ENCODE measurements around the gene PHLDA1. TPM values are rescaled to one million over a fixed set of nuclear protein-coding genes. Genes with fewer than 3 reads are reported as not detected.
"Not testable (repeated sequence)": the region's sequence is repeated elsewhere in the genome, so short reads cannot be mapped to it uniquely, and the experiment has no call there.

Gene PHLDA1
- total RNA-seq, 2 experiments from 2014 or later, result 0.44 to 2.1 TPM

DNA sequence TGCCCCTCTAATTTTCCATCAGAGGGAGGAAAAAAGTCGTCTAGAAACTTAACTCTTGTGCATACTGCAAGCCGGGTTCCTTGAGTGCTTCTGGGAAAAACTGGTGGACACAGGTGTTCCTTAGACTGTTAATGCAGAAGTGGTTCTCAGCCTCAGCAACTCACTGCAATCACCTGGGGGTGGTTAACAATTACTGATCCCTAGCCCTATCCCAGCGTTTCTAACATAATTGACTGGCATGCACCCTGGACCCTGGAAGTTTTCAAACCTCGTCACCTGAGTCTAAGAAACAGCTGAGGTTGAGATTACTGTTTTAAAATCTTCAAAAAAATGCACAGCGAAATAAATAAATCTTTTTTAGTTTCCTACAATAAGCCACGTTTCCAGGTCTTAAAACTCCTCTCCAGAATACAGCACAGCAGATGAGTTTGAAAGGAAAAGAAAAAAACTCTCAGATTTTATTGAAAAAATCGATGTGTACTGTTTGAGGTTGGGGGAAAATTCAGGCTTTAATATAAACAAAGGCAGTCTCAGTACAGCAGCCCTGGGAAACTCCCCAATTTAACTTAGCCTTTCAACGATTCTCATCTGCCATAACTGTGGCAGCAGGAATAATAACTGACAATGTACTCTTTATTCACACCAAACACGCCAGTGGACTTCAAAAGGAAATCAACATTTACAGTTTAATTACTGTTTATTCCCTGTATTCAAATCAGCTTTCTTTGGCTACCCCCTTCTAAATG, 45.4 kb downstream of the PHLDA1 start:
- intact Hi-C loops (cut with micrococcal nuclease; ENCODE audit: unreplicated experiment), result no loop called here
- H4K20me1 ChIP-seq (ENCODE audit: insufficient read depth, low read length), result no peaks in the 10 kb centered on the region
- ChIA-PET POLR2A (interaction anchor here (0.6 to 1.4 kb wide), 5 partner anchors 10 to 391 kb away, joined by 3 to 4 read pairs (median 3); no protein-coding TSS in a partner anchor), CTCF (ENCODE audit: unreplicated experiment) (no interaction called here)
- no peaks in the 10 kb centered on the region for H3K36me3 ChIP-seq (ENCODE audit: insufficient read depth, low read length)
- H3K9me2 ChIP-seq (ENCODE audit: insufficient read depth, low read length), result no peaks in the 10 kb centered on the region
- H3K27ac ChIP-seq (ENCODE audit: low read depth, low read length, poor library complexity, severe bottlenecking), result no peak overlapping the region
- DNase-seq (ENCODE audit: low spot score), result peak; percentile 32
- peak overlapping the region; percentile 65; the same call in 1 of the 2 replicates for H2AFZ ChIP-seq (ENCODE audit: low read length)
- peak overlapping the region; percentile 32; the same call in 1 of the 2 replicates for H3K4me2 ChIP-seq (ENCODE audit: low read length)
- TF ChIP-seq EZH2phosphoT487 (IDR thresholded peaks at IDR 0.05; ENCODE audit: borderline replicate concordance, low read depth, low read length), result no peak
- TF ChIP-seq, protein P1, sequence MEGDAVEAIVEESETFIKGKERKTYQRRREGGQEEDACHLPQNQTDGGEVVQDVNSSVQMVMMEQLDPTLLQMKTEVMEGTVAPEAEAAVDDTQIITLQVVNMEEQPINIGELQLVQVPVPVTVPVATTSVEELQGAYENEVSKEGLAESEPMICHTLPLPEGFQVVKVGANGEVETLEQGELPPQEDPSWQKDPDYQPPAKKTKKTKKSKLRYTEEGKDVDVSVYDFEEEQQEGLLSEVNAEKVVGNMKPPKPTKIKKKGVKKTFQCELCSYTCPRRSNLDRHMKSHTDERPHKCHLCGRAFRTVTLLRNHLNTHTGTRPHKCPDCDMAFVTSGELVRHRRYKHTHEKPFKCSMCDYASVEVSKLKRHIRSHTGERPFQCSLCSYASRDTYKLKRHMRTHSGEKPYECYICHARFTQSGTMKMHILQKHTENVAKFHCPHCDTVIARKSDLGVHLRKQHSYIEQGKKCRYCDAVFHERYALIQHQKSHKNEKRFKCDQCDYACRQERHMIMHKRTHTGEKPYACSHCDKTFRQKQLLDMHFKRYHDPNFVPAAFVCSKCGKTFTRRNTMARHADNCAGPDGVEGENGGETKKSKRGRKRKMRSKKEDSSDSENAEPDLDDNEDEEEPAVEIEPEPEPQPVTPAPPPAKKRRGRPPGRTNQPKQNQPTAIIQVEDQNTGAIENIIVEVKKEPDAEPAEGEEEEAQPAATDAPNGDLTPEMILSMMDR (conservative IDR thresholded peaks at IDR 0.05; ENCODE audit: low read length), result no peak
- peaks cover 24% of the 10 kb centered on the region for H3K4me1 ChIP-seq (ENCODE audit: insufficient read depth, low read length, poor library complexity, severe bottlenecking)
- H3K79me2 ChIP-seq (ENCODE audit: insufficient read depth, low read depth, low read length), result no peaks in the 10 kb centered on the region
- BruUV-seq (replicated peaks), result no TSS peak
- H3K9me3 ChIP-seq (ENCODE audit: low read length), result no peaks in the 10 kb centered on the region
- H3K4me3 ChIP-seq (ENCODE audit: low read depth, low read length, poor library complexity, severe bottlenecking), result no peak overlapping the region

DNA sequence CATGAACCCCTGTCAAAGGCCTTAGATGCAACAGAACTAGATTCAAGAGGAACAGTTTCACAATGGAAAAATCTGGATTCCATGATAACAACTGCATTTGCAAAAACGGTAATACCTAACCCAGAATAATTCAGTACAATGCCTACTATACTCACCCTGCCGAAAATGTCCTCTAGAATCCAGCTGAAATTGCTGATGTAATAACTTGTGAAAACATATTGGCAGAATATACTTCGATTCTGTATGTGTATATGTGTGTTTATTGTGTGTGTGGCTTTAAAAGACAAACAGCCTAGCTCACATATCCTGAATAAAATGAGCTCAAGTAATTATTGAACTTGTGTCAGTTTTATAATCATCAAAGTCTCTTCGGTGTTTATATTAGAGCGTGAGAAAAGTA, 46.0 kb downstream of the PHLDA1 start:
- DNase-seq (ENCODE audit: low spot score), result no peak
- no peaks in the 10 kb centered on the region for H3K36me3 ChIP-seq (ENCODE audit: insufficient read depth, low read length)
- no peak overlapping the region for H3K4me3 ChIP-seq (ENCODE audit: low read depth, low read length, poor library complexity, severe bottlenecking)
- H3K27ac ChIP-seq (ENCODE audit: low read depth, low read length, poor library complexity, severe bottlenecking), result no peak overlapping the region
- H2AFZ ChIP-seq (ENCODE audit: low read length), result peak overlapping the region; percentile 65; the same call in 1 of the 2 replicates
- H3K4me1 ChIP-seq (ENCODE audit: insufficient read depth, low read length, poor library complexity, severe bottlenecking), result peaks cover 24% of the 10 kb centered on the region
- H3K79me2 ChIP-seq (ENCODE audit: insufficient read depth, low read depth, low read length), result no peaks in the 10 kb centered on the region
- H4K20me1 ChIP-seq (ENCODE audit: insufficient read depth, low read length), result no peaks in the 10 kb centered on the region
- no TSS peak for BruUV-seq (replicated peaks)
- H3K4me2 ChIP-seq (ENCODE audit: low read length), result 0 out of 2 replicates have a peak overlapping the region, but pooled peaks have one; percentile 32
- ChIA-PET CTCF (ENCODE audit: unreplicated experiment) (no interaction called here), POLR2A (interaction anchor here (0.6 to 1.0 kb wide), 4 partner anchors 11 to 456 kb away, joined by 3 to 4 read pairs (median 3); no protein-coding TSS in a partner anchor)
- intact Hi-C loops (cut with micrococcal nuclease; ENCODE audit: unreplicated experiment), result no loop called here
- TF ChIP-seq, protein P1 (conservative IDR thresholded peaks at IDR 0.05; ENCODE audit: low read length), result no peak
- H3K9me3 ChIP-seq (ENCODE audit: low read length), result no peaks in the 10 kb centered on the region
- no peaks in the 10 kb centered on the region for H3K9me2 ChIP-seq (ENCODE audit: insufficient read depth, low read length)

DNA sequence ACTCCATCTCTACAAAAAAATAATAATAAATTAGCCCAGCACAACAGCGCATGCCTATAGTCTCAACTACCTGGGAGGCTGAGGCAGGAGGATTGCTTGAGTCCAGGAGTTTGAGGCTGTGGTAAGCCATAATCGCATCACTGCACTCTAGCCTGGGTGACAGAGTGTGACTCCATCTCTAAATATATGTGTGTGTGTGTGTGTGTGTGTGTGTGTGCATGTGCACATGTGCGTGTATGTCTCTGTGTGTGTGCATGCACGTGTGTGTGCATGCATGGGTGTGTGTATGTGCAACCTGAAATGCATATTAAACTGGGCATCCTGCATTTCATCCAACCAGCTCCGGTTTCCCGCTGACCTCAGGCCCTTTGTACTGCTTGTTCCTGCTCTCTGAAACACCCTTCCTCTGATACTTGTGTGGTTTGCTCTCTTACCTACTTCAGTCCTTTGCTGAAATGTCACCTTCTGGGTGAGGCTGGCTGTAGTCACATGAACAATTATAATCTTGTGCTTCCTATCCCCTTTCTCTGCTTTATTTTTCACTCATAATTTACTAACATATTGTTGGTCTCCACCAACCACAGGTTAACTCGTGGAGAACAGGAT, 46.9 kb downstream of the PHLDA1 start:
- Histone ChIP-seq H3K4me3 (ENCODE audit: low read depth, low read length, poor library complexity, severe bottlenecking) (no peak overlapping the region), H3K36me3 (ENCODE audit: insufficient read depth, low read length) (no peaks in the 10 kb centered on the region), H4K20me1 (ENCODE audit: insufficient read depth, low read length) (no peaks in the 10 kb centered on the region), H3K4me2 (ENCODE audit: low read length) (no peak overlapping the region), H3K9me2 (ENCODE audit: insufficient read depth, low read length) (no peaks in the 10 kb centered on the region), H3K27ac (ENCODE audit: low read depth, low read length, poor library complexity, severe bottlenecking) (no peak overlapping the region), H3K79me2 (ENCODE audit: insufficient read depth, low read depth, low read length) (no peaks in the 10 kb centered on the region), H3K9me3 (ENCODE audit: low read length) (no peaks in the 10 kb centered on the region), H2AFZ (ENCODE audit: low read length) (peak overlapping the region; percentile 65; the same call in 1 of the 2 replicates), H3K4me1 (ENCODE audit: insufficient read depth, low read length, poor library complexity, severe bottlenecking) (peaks cover 24% of the 10 kb centered on the region)
- no peak for DNase-seq (ENCODE audit: low spot score)
- BruUV-seq (replicated peaks), result no TSS peak
- CTCF ChIA-PET (ENCODE audit: unreplicated experiment), result no interaction called here
- POLR2A ChIA-PET, result no interaction called here
- intact Hi-C loops (cut with micrococcal nuclease; ENCODE audit: unreplicated experiment), result no loop called here
- TF ChIP-seq, protein P1 (conservative IDR thresholded peaks at IDR 0.05; ENCODE audit: low read length), result no peak
- no peak for TF ChIP-seq EZH2phosphoT487 (IDR thresholded peaks at IDR 0.05; ENCODE audit: borderline replicate concordance, low read depth, low read length)

DNA sequence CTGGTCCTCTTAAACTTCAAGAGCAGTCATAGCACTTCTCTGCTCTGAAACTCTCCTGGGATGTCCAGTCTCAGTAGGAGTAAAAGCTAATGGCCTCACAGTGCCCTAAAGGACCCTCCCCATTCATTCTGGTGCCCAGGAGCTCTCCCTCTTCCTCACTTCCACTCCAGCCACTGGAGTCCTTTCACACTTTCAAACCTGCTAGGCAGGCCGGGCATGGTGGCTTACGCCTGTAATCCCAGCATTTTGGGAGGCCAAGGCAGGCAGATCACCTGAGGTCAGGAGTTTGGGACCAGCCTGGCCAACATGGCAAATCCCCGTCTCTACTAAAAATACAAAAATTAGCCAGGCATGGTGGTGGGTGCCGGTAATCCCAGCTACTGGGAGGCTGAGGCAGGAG, 47.7 kb downstream of the PHLDA1 start:
- H4K20me1 ChIP-seq (ENCODE audit: insufficient read depth, low read length); BruUV-seq (replicated peaks); H3K4me3 ChIP-seq (ENCODE audit: low read depth, low read length, poor library complexity, severe bottlenecking); DNase-seq (ENCODE audit: low spot score); intact Hi-C loops (cut with micrococcal nuclease; ENCODE audit: unreplicated experiment); H3K9me2 ChIP-seq (ENCODE audit: insufficient read depth, low read length); H2AFZ ChIP-seq (ENCODE audit: low read length); H3K79me2 ChIP-seq (ENCODE audit: insufficient read depth, low read depth, low read length); H3K9me3 ChIP-seq (ENCODE audit: low read length); H3K36me3 ChIP-seq (ENCODE audit: insufficient read depth, low read length); H3K27ac ChIP-seq (ENCODE audit: low read depth, low read length, poor library complexity, severe bottlenecking); POLR2A ChIA-PET; CTCF ChIA-PET (ENCODE audit: unreplicated experiment); H3K4me2 ChIP-seq (ENCODE audit: low read length): not testable (repeated sequence)
- H3K4me1 ChIP-seq (ENCODE audit: insufficient read depth, low read length, poor library complexity, severe bottlenecking), result peaks cover 29% of the 10 kb centered on the region
